ENCODE measurements around the gene FAM151B.

DNA sequence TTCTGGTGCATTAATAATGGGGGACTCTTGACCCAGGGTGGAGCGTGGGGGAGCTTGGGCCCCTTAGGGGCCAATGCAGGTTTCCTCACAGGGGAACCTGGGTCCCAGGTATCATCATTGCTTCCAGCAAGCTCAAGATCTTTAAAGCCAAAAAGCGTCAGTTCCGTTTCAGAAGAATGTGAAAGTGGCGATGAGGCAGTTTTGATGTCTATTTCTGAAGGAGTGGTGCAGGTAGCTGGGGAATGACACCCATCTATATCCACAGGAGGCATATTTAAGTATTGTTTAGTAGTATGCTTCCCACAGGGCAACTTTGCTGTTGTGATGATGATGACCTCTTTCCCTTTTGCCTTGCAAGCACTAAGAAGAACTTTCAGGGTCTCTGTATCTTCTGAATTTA is 71.3 kb downstream of the FAM151B start:
- TF ChIP-seq JUNB (IDR thresholded peaks at IDR 0.05), result no peak
- TF ChIP-seq MTA3 (IDR thresholded peaks at IDR 0.05; ENCODE audit: borderline replicate concordance, low read length), result no peak
- no peak for TF ChIP-seq NFXL1 (IDR thresholded peaks at IDR 0.05; ENCODE audit: borderline replicate concordance)
- no peak for TF ChIP-seq ZBTB11 (CRISPR knock-in tag; IDR thresholded peaks at IDR 0.05)
- TF ChIP-seq SMC3 (IDR thresholded peaks at IDR 0.05; ENCODE audit: borderline replicate concordance, low read length), result no peak
- TF ChIP-seq SIX5 (IDR thresholded peaks at IDR 0.05; ENCODE audit: low read depth, low read length, severe bottlenecking), result no peak
- TF ChIP-seq CEBPB (IDR thresholded peaks at IDR 0.05; ENCODE audit: borderline replicate concordance in 1 of 2, low read depth in 2 of 2, low read length in 2 of 2), result no peak
- TF ChIP-seq CTCF (IDR thresholded peaks at IDR 0.05 in 2 of 3, conservative IDR thresholded peaks at IDR 0.05 in 1 of 3; ENCODE audit: control insufficient read depth in 2 of 3, extremely low read depth in 1 of 3, insufficient read depth in 1 of 3, low read depth in 3 of 3, low read length in 3 of 3), result no peak
- no peak for TF ChIP-seq SUZ12 (IDR thresholded peaks at IDR 0.05; ENCODE audit: unreplicated experiment)
- no peak for TF ChIP-seq EGR1 (IDR thresholded peaks at IDR 0.05; ENCODE audit: borderline replicate concordance in 1 of 2, low read depth in 2 of 2, low read length in 2 of 2)
- TF ChIP-seq RAD21 (IDR thresholded peaks at IDR 0.05; ENCODE audit: insufficient read depth, low read depth, low read length), result no peak
- TF ChIP-seq, protein P1, sequence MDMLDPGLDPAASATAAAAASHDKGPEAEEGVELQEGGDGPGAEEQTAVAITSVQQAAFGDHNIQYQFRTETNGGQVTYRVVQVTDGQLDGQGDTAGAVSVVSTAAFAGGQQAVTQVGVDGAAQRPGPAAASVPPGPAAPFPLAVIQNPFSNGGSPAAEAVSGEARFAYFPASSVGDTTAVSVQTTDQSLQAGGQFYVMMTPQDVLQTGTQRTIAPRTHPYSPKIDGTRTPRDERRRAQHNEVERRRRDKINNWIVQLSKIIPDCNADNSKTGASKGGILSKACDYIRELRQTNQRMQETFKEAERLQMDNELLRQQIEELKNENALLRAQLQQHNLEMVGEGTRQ (IDR thresholded peaks at IDR 0.05; ENCODE audit: borderline replicate concordance, low read depth, low read length), result no peak
- TF ChIP-seq, protein P2, sequence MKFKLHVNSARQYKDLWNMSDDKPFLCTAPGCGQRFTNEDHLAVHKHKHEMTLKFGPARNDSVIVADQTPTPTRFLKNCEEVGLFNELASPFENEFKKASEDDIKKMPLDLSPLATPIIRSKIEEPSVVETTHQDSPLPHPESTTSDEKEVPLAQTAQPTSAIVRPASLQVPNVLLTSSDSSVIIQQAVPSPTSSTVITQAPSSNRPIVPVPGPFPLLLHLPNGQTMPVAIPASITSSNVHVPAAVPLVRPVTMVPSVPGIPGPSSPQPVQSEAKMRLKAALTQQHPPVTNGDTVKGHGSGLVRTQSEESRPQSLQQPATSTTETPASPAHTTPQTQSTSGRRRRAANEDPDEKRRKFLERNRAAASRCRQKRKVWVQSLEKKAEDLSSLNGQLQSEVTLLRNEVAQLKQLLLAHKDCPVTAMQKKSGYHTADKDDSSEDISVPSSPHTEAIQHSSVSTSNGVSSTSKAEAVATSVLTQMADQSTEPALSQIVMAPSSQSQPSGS (IDR thresholded peaks at IDR 0.05; ENCODE audit: low read length), result no peak

Measured in GM12878 (cell line).